A549 (cell line): ENCODE results near the gene CBFA2T2.
A peak's percentile ranks its signal among the peaks of the same experiment; 100 is the strongest.

Experiments used
- CEBPB ChIP-seq, 2 experiments: fragments of >200 bp in 1 of 2; sonication (Bioruptor Twin) in 1 of 2; formaldehyde crosslinking in 1 of 2; IDR thresholded peaks; 2 replicates each; pipeline ENCODE4 v1.6.1; 2012 to 2016
- CHD2 ChIP-seq: fragments of 150-350 bp; IDR thresholded peaks from 2 replicates; pipeline ENCODE4 v1.6.1; 2014; ENCODE audit warnings: low read length; ENCODE audit not compliant: partially characterized antibody
- EP300 ChIP-seq, 2 experiments: fragments of >200 bp; sonication (Bioruptor Twin); formaldehyde crosslinking; IDR thresholded peaks; 2 replicates in 1 of 2; 3 replicates in 1 of 2; pipeline ENCODE4 v1.6.1; 2016 to 2017
- KDM1A ChIP-seq: fragments of 200-600 bp; sonication (generic); IDR thresholded peaks from 2 replicates; pipeline ENCODE4 v1.6.1; 2016; ENCODE audit warnings: low read depth, mild to moderate bottlenecking
- MAFK ChIP-seq: fragments of 450-650 bp; IDR thresholded peaks from 2 replicates; pipeline ENCODE4 v1.6.1; 2014; ENCODE audit not compliant: partially characterized antibody
- POLR2A ChIP-seq: IDR thresholded peaks from 2 replicates; pipeline ENCODE4 v1.6.1; 2012; ENCODE audit warnings: mild to moderate bottlenecking, low read length
- RAD21 ChIP-seq, 2 experiments: fragments of >200 bp in 1 of 2; sonication (Bioruptor Twin) in 1 of 2; formaldehyde crosslinking in 1 of 2; IDR thresholded peaks in 1 of 2; conservative IDR thresholded peaks in 1 of 2; 2 replicates in 1 of 2; 3 replicates in 1 of 2; pipeline ENCODE4 v1.6.1; 2012 to 2018; ENCODE audit warnings: inconsistent platforms in 1 of 2
- REST ChIP-seq: fragments of 200-600 bp; sonication (generic); IDR thresholded peaks from 2 replicates; pipeline ENCODE4 v1.6.1; 2016; ENCODE audit warnings: antibody characterized with exemption, mild to moderate bottlenecking, moderate library complexity
- RNF2 ChIP-seq: fragments of 200-600 bp; sonication (generic); IDR thresholded peaks from 2 replicates; pipeline ENCODE4 v1.6.1; 2016; ENCODE audit warnings: low read depth, mild to moderate bottlenecking, antibody characterized with exemption, moderate library complexity, borderline replicate concordance
- TF ChIP-seq, protein P1 (sequence below): IDR thresholded peaks from 2 replicates; pipeline ENCODE4 v1.6.1; 2012
- TF ChIP-seq, protein P2 (sequence below): fragments of >200 bp; sonication (Bioruptor Twin); formaldehyde crosslinking; IDR thresholded peaks from 3 replicates; pipeline ENCODE4 v1.5.1; 2016

DNA sequence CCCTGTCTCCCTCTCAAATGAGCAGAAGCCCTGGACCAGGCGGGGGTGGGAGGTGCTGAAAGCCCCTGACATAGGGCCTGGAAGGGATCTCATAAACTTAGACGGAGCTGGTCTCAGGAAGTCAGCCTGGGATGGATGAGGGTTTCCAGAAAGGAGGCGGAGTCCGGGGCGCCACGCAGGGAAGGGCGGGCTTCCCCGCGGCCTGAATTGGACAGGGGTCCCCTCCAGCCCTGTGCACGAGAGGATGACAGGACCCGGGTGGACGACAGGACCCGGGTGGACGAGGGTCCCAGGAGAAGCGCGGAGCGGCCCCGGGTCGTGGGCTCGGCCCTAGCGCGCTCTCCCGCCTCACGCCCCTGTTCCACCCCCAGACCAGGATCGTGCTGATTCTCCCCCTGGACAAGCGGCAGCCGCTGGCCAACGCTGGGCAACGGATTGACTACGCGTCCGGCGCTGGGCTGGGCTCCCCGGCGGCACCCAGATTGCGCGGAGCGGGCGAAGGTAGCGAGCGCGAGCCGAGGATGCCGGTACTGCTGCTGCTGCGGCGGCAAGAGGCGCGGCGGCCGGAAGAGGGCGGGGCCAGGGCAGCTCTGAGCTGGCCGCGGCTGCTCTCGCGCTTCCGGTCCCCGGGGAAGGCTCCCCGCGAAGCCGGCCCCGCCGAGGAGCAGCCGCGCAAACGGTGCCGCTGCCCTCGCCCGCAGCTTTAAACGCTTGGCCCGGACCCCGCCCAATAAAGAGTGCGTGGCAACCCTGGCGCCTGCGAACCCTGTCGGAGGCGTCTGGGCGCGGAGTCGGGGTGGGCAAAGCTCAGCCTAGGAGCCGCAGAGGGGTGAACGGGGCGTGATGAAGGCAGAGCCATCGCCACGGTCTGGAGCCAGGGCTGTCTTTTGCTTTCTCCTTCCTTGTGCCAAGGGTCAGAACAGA is 173.5 kb downstream of the CBFA2T2 start:
- TF ChIP-seq REST (no peak), EP300 (IDR thresholded peaks at IDR 0.05) (no peak), CEBPB (IDR thresholded peaks at IDR 0.05) (no peak), CHD2 (no peak), RAD21 (conservative IDR thresholded peaks at IDR 0.05 in 1 of 2, IDR thresholded peaks at IDR 0.05 in 1 of 2) (no peak), KDM1A (no peak), MAFK (no peak), RNF2 (no peak; the same call in 1 of the 2 replicates), POLR2A (peak; percentile 78)
- TF ChIP-seq, protein P1, sequence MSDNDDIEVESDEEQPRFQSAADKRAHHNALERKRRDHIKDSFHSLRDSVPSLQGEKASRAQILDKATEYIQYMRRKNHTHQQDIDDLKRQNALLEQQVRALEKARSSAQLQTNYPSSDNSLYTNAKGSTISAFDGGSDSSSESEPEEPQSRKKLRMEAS, result peak; percentile 64
- TF ChIP-seq, protein P2, sequence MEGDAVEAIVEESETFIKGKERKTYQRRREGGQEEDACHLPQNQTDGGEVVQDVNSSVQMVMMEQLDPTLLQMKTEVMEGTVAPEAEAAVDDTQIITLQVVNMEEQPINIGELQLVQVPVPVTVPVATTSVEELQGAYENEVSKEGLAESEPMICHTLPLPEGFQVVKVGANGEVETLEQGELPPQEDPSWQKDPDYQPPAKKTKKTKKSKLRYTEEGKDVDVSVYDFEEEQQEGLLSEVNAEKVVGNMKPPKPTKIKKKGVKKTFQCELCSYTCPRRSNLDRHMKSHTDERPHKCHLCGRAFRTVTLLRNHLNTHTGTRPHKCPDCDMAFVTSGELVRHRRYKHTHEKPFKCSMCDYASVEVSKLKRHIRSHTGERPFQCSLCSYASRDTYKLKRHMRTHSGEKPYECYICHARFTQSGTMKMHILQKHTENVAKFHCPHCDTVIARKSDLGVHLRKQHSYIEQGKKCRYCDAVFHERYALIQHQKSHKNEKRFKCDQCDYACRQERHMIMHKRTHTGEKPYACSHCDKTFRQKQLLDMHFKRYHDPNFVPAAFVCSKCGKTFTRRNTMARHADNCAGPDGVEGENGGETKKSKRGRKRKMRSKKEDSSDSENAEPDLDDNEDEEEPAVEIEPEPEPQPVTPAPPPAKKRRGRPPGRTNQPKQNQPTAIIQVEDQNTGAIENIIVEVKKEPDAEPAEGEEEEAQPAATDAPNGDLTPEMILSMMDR, result no peak
